ENCODE results near the gene STK4. TPM values are rescaled to one million over a fixed set of nuclear protein-coding genes. Genes with fewer than 3 reads are reported as not detected.

The STK4 gene
- total RNA-seq, 4 donors from 2014 or later, result 26.9 to 33.5 (median 28.8) TPM

DNA sequence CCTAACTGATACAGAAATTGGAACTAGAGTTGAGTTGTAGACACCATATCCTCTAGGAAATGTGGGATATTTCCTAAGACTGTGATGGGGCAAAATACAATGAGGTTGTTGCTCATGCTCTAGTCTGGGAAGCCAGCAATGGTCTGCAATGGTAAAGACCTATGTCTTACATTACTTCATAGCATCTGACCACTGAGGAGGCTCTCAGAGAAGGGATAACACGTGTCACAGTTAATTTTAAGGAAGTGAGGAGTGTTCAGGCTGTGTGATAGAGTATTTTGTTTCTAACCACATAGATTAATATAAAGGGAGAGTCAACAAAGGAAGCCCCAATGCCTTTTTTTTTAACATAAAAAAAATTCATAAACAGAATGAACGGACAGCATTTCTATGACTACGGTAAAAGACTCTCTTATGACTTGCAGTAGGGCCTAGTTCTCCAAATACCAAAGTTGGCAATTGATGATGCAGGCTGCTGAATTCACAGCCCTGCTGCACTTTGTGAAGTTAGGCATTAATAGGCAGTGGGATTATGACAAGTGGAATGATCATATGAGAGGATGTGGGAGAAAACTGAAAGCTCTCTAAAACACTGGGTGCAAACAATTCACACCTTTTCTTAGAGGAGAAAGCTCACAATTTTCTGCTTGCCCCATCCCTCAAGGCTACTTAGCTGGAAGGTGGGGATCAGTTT, 120.9 kb downstream of the STK4 start:
- Histone ChIP-seq H3K4me1 (no peaks in the 10 kb centered on the region), H3K4me3 (no peak overlapping the region), H3K9me3 (peaks cover 0 to 8% (median 0%) of the 10 kb centered on the region in 3 donors), H3K36me3 (peaks cover 0 to 9% of the 10 kb centered on the region in 2 donors), H3K27me3 (no peaks in the 10 kb centered on the region), H3K27ac (no peak overlapping the region)
- TF ChIP-seq POLR2AphosphoS5 (IDR thresholded peaks at IDR 0.05) (no peak), EP300 (IDR thresholded peaks at IDR 0.05) (no peak), POLR2A (IDR thresholded peaks at IDR 0.05) (no peak)
- TF ChIP-seq, protein P1, sequence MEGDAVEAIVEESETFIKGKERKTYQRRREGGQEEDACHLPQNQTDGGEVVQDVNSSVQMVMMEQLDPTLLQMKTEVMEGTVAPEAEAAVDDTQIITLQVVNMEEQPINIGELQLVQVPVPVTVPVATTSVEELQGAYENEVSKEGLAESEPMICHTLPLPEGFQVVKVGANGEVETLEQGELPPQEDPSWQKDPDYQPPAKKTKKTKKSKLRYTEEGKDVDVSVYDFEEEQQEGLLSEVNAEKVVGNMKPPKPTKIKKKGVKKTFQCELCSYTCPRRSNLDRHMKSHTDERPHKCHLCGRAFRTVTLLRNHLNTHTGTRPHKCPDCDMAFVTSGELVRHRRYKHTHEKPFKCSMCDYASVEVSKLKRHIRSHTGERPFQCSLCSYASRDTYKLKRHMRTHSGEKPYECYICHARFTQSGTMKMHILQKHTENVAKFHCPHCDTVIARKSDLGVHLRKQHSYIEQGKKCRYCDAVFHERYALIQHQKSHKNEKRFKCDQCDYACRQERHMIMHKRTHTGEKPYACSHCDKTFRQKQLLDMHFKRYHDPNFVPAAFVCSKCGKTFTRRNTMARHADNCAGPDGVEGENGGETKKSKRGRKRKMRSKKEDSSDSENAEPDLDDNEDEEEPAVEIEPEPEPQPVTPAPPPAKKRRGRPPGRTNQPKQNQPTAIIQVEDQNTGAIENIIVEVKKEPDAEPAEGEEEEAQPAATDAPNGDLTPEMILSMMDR (IDR thresholded peaks at IDR 0.05), result no peak
- ATAC-seq, result no peak
- WGBS, 2 donors (ENCODE audit: low coverage in 1 of 2), result 82 to 85% methylated on average over 3 of the region's 3 CpGs

DNA sequence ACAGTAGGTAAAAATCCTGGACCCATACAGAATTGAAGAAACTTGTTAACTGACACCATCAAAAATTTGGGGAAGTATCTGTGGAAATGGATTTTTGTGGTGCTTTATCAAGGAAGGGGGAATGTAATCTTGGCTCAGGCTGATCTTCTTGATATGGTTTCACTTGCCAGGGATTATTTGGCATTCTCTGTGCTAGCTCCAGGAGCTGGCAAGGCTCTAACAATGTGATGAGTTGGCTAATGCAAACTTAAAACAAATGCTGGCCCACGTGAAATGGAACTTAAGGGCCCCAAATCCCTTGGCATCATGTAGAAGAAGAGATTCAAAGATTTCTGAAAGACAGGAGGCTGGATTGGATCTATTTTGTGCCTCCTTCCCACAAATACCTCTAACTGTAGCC, 121.5 kb downstream of the STK4 start:
- WGBS, 2 donors (ENCODE audit: low coverage in 1 of 2), result 30 to 33% methylated on average over 1 of the region's 1 CpG
- peaks cover 0 to 2% (median 0%) of the 10 kb centered on the region in 3 donors for H3K9me3 ChIP-seq
- H3K4me3 ChIP-seq, result no peak overlapping the region
- no peak overlapping the region for H3K27ac ChIP-seq
- H3K4me1 ChIP-seq, result no peaks in the 10 kb centered on the region
- ATAC-seq, result no peak
- H3K27me3 ChIP-seq, result no peaks in the 10 kb centered on the region
- H3K36me3 ChIP-seq, result peaks cover 0 to 6% of the 10 kb centered on the region in 2 donors
- no peak for TF ChIP-seq POLR2A (IDR thresholded peaks at IDR 0.05)
- no peak for TF ChIP-seq EP300 (IDR thresholded peaks at IDR 0.05)
- TF ChIP-seq, protein P1 (IDR thresholded peaks at IDR 0.05), result no peak
- no peak for TF ChIP-seq POLR2AphosphoS5 (IDR thresholded peaks at IDR 0.05)

DNA sequence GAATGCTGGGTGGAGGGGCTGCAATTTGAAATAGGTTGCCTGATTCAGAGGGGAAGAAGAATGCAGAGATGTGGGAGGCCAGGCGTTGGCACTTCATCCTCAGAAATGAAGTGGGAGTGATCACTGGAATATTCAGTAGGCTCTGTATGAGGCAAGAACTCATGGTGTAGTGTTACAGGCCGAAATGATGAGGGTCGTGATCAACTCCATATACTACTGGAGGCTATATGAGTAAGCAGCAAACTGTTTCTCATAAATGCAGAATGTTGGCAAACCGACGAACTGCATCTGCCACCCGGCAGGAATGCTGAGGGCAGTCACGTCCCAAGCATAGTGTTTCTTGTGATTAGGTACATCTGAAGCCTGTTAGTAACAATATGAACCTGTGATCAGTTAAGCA, 121.9 kb downstream of the STK4 start:
- no peak overlapping the region for H3K4me3 ChIP-seq
- no peaks in the 10 kb centered on the region for H3K27me3 ChIP-seq
- H3K27ac ChIP-seq, result no peak overlapping the region
- 43 to 87% methylated on average over 1 to 7 of the region's 7 CpGs for WGBS, 2 donors (ENCODE audit: low coverage in 1 of 2)
- no peaks in the 10 kb centered on the region for H3K9me3 ChIP-seq
- peaks cover 0 to 6% of the 10 kb centered on the region in 2 donors for H3K36me3 ChIP-seq
- no peak for TF ChIP-seq EP300 (IDR thresholded peaks at IDR 0.05)
- TF ChIP-seq, protein P1 (IDR thresholded peaks at IDR 0.05), result no peak
- TF ChIP-seq POLR2AphosphoS5 (IDR thresholded peaks at IDR 0.05), result no peak
- no peak for TF ChIP-seq POLR2A (IDR thresholded peaks at IDR 0.05)
- ATAC-seq, result no peak
- no peaks in the 10 kb centered on the region for H3K4me1 ChIP-seq

DNA sequence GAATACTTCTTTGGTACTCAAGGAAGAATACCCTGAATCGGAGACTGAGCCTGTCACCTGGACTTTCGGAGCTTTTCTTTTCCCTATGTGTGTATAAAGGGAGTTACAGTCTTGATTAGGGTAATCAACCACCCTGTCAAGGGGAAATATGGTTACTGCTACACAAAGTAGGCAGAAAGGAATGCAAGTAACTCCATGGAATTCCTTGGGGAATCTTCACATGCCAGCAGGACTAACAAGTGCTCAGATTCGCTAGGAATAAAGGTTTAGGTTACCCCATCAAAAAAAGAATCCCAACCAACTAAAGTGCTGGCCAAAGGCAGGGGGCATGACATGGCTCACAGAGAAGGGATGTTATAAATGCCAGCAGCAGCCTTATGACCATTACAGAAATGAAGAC, 124.2 kb downstream of the STK4 start:
- ATAC-seq, result no peak
- no peak for TF ChIP-seq POLR2A (IDR thresholded peaks at IDR 0.05)
- no peak for TF ChIP-seq POLR2AphosphoS5 (IDR thresholded peaks at IDR 0.05)
- no peak for TF ChIP-seq EP300 (IDR thresholded peaks at IDR 0.05)
- TF ChIP-seq, protein P1 (IDR thresholded peaks at IDR 0.05), result no peak
- Histone ChIP-seq H3K9me3 (no peaks in the 10 kb centered on the region), H3K36me3 (peaks cover 0 to 6% of the 10 kb centered on the region in 2 donors), H3K27ac (no peak overlapping the region), H3K27me3 (peaks cover 7% of the 10 kb centered on the region), H3K4me1 (peaks cover 0 to under 1% (median 0%) of the 10 kb centered on the region in 3 donors), H3K4me3 (no peak overlapping the region)
- 96 to 100% methylated on average over 2 to 3 of the region's 3 CpGs for WGBS, 2 donors (ENCODE audit: low coverage in 1 of 2)

DNA sequence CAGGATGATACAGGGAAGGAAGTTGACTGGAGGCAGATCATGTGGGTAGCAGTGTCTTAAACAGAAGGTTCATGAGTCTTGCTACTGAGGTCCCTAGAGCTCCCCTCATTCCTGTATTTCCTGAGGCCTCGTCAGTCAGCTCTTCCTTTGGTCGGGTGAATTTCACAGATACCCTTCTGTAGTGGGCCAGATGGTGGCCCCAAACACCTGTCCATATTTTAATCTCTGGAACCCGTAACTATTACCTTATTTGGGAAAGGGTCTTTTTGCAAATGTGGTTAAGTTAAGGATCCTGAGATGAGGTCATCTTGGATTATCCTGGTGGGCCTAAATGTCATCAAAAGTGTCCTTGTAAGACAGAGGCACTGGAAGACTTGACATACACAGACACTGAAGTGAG, 125.1 kb downstream of the STK4 start:
- peaks cover 0 to 7% (median 2%) of the 10 kb centered on the region in 3 donors for H3K4me1 ChIP-seq
- WGBS, 2 donors (ENCODE audit: low coverage in 1 of 2), result 57 to 79% methylated on average over 2 of the region's 3 CpGs
- no peak overlapping the region for H3K27ac ChIP-seq
- no peaks in the 10 kb centered on the region for H3K9me3 ChIP-seq
- peaks cover 0 to 2% of the 10 kb centered on the region in 2 donors for H3K36me3 ChIP-seq
- no peak for TF ChIP-seq POLR2AphosphoS5 (IDR thresholded peaks at IDR 0.05)
- no peak for TF ChIP-seq POLR2A (IDR thresholded peaks at IDR 0.05)
- TF ChIP-seq, protein P1 (IDR thresholded peaks at IDR 0.05), result no peak
- peaks cover 15% of the 10 kb centered on the region for H3K27me3 ChIP-seq
- no peak overlapping the region for H3K4me3 ChIP-seq
- no peak for ATAC-seq

All from gastroesophageal sphincter (tissue), 4 donors.